Measurements from ENCODE around the gene ARHGAP36.

The ARHGAP36 gene, protein sequence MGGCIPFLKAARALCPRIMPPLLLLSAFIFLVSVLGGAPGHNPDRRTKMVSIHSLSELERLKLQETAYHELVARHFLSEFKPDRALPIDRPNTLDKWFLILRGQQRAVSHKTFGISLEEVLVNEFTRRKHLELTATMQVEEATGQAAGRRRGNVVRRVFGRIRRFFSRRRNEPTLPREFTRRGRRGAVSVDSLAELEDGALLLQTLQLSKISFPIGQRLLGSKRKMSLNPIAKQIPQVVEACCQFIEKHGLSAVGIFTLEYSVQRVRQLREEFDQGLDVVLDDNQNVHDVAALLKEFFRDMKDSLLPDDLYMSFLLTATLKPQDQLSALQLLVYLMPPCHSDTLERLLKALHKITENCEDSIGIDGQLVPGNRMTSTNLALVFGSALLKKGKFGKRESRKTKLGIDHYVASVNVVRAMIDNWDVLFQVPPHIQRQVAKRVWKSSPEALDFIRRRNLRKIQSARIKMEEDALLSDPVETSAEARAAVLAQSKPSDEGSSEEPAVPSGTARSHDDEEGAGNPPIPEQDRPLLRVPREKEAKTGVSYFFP

DNA sequence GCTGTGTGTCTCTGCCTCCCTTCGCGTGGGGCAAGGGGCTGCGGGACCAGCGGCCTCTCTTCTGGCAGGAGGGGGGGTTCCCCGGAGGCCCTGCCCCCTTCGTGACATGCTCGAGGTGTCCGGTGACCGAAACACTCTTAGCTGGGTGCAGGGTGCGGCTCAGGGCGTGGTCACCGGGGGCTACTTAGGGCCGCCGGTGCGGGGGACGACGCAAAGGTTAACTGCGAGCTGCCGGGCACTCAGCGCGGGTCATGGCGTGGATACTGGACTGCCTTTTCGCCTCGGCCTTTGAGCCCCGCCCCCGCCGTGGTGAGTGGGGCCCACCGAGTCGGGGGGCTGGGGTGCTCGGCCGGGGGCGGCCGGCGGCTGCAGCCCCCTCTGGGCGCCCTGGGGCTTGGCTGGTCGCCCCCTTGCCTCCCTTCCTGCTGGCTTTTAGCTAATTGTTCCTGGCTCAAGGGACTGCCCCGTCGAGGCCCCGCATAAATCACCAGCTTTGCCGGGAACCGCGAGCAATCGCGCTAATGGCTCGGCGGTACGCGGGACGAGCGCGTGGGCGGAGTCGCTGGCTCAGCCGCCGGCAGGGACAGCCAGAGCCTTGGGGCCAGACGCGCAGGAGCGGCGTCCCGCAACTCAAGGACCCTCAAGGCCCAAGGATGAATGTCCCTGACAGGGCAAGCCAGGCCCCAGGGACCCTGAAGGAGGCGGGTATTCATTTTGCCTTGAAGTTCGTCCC, at the start of gene ARHGAP36:
Gene ARHGAP36 (plus strand): TSS at position 211 of the 733 bp plus-strand sequence. CDS start 23,320 bp downstream, outside the sequence.
- no peak for DNase-seq

- no peak for DNase-seq
Measured at GRCh38 chrX:131010186-131010585, 48.0 kb upstream of the ARHGAP36 start.

DNA sequence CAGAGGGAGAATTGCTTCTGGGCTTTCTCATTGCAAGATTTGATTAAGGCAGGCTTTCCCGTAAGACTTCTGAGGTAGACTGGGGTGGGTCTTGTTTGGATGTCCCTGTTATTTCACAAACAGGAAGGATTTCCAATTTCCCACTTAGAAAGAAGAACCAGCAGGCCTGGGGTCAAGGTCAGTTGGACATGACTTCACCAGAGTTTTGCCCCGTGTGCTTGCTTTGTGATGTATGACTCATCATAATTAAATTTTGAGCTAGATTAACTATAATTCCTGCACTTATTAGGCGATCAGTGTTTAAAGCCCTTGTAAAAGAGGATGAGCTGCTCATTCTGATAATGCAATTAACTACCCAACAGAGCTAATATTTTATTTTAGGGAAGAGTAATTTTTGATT, 32.8 kb upstream of the ARHGAP36 start:
- DNase-seq: no peak

GRCh38 chrX:131032354-131033230, 25.6 kb upstream of the ARHGAP36 start:
- DNase-seq: no peak

DNA sequence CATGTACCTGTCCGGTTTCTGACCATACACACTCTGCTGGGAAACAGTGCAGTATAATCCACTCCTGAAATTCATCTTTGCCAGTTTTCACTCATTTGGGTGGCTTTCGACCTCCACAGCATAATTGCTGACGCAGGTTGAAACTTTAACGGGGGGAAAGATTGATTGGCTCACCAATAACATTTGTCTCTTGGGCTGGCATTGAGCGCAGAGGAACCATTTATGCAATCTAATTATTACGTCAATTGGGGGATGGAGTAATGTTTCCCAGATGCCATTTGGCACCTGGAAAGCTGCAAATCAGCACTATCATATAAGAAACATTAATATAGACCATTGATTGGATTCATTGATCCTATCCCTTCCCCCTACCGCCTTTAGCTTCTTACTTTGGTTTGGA, 24.1 kb upstream of the ARHGAP36 start:
- DNase-seq: no peak

DNA sequence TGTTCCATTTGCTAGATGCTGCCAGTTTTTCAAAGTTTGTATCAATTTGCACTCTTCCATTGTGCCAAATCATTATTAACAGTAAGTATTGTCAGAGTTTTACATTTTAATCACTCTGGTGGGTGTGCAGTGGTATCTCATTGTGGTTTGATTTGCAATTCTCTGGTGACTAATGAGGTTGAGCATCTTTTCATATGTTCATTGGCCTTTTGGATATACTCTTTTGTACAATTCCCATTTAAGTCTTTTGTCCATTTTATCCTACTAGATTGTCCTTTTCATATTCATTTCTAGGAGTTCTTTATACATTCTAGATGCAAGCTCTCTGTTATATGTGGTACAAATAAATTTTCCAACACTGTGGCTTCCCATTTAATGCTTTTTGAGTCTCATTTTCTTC, 17.4 kb upstream of the ARHGAP36 start:
- DNase-seq: no peak

DNA sequence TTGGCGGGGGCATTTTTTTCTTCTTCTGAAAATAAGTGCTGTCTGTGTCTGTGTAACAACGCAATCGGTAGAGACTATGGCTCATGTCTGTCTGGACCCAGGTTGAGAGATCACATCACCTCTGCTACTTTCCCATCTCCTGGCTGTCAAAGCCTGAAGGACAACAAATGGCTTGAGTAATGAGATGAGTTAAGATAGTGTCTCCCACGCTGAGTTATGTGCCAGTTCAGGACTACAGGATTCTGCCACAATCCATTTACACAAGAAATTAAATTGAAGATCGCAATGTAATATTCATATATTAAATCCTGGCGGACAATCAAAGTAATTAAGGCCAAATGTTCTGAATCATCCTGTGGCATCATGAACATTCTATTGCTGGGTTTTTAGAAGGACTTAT, 16.5 kb upstream of the ARHGAP36 start:
- DNase-seq: no peak

GRCh38 chrX:131045726-131046125, 12.4 kb upstream of the ARHGAP36 start:
- DNase-seq: no peak

GRCh38 chrX:131046596-131046995, 11.6 kb upstream of the ARHGAP36 start:
- DNase-seq: no peak

DNA sequence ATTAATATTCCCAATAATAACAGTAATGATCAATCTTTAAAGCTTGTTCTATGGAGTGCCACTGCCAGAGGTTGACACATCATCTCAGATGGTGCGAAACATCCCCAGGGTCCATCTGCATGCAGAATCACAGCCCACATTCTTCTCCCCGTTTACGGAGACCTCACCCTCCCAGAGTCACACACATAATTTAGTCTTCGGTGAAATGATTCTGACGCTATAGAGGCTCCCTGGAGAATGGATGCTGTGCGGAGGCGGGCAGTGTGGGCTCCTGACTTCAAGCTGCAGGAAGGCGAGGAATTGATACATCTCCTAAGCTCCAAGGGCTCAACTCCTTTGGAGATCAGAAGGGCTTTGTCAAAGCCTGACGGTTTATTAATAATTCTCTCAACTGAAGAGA, 11.0 kb upstream of the ARHGAP36 start:
- no peak for DNase-seq

DNA sequence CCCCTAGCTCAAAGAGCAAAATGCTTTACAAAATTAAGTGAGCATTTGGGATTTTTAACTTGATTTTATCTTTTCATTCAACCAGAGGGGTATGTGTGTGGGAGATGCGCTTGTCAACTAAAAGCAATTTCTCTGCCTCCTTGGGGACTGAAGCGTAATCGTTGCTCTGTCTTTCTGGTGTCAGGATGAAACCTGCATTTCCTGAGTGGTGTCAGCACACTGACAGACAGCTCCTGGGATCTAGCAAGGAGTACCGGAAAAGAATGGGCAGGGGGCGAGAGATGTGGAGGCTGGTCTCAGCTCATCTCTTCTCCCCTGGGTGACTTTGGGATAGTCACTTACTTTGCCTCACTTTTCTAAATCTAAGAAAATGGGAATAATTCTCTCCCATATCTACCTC, 5.1 kb upstream of the ARHGAP36 start:
- no peak for DNase-seq

GRCh38 chrX:131054906-131055305, 3.2 kb upstream of the ARHGAP36 start:
- DNase-seq: no peak

DNA sequence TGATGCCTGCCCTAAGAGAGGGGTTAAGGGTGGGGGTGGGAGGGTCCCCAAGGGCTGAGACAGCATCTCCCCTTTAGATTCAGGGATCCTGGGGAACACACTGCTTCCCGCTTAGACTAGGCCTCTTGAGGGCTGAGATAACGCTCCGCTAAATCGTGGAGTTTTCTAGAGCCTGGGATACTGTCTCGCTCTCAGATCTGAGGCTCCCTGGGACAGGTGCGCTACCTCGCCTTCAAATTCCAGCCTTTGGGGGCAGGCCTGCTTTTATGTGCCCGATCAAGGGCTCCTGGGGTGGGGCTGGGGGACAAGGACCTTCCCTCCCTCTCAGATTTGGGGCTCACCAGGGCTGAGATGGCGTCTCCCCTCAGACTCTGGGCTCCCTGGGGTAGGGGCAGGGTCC, 440 bp upstream of the ARHGAP36 start:
- no peak for DNase-seq

- no peak for DNase-seq
Measured at GRCh38 chrX:131059246-131059645, 1.1 kb downstream of the ARHGAP36 start.

GRCh38 chrX:131060147-131060546, 2.0 kb downstream of the ARHGAP36 start:
- DNase-seq: no peak

GRCh38 chrX:131061306-131061705, 3.2 kb downstream of the ARHGAP36 start:
- peak in 11 of 51 donors; percentile 1 to 36 (median 13) for DNase-seq

GRCh38 chrX:131063613-131064012, 5.5 kb downstream of the ARHGAP36 start:
- DNase-seq: no peak

GRCh38 chrX:131066237-131066636, 8.1 kb downstream of the ARHGAP36 start:
- no peak for DNase-seq

DNA sequence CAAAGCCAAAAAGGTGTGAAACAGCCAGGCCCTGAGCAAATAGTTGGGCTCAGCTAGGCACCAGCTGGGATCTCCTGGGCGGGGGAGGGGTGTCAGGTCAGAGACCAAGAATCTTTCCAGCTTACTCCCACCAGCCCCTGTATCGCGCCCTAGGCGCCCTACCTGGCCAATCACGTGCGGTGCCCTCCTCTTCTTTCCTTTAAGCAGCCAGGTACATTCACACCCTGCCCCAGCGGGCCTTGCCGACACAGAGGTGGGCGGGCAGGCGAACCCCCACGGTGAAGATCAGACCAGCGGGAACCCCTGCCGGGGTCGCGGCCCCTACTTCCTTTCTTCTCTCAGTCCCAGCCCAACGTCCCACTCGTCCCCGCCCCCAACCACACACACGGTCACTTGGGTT, 9.1 kb downstream of the ARHGAP36 start:
- DNase-seq: no peak

DNA sequence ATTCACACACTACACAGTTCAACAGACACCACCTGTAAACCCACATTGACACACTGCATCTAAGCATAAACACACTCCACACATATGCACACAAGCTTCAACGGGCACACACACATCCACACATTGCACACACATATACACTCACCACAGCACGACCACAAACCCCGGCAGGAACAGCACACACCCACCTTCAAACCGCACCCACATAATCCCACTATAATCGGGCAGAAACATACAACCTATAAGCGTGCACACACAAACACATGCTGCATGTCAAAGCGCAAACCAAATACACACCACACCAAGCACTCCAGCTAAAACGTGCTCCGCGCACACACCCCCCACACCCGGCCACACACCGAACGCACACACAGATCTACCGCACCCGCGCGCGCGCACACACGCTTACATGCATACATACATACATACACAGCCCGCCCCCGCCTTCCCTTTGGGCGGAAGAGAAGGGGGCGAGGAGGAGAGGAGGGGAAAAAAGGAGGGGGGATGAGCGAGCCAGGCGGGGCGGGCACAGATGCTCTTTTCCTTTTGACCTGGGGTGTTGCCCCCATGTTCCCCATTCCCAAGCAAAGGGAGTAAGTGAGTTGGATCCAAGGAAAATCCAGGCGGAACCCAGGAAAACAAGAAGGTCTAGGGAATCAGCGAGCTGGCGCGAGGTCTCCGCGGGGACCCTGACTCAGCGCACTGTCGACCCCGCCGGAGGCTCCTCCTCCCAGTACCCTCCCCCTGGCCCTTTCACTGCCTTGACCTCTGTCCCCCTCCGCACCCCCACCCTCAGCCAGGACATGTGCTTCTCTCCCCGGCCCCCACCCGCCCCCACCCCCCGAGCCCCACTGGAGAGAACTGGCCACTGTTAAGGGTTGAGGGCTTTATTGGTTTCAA, 9.9 kb downstream of the ARHGAP36 start:
- DNase-seq: no peak

Measured in hypothalamus (tissue), 51 donors.